ENCODE results near the gene ABCA13.

The ABCA13 gene

DNA sequence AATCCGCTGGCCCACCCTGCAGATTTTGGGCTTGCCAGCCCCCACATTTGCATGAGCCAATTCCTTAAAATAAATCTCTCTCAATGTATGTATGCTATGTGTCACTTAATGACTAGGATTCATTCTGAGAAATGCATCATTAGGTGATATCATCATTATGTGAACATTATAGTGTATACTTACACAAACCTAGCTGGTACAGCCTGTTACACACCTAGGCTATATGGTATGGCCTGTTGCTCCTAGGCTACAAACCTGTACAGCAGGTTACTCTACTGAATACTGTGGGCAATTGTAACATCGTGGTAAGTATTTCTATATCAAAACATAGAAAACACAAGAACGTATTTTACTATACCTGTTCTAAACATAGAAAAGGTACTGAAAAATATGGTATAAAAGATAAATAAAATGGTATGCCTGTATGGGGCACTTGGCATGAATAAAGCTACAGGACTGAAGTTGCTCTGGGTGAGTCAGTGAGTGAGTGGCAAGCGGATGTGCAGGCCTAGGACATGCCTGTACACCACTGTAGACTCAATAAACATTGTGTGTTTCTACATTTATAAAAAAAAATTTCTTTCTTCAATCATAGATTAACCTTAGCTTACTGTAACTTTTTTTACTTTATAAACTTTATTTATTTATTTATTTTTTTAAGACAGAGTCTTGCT is 135.9 kb downstream of the ABCA13 start:
- no peak for TF ChIP-seq FOXM1 (IDR thresholded peaks at IDR 0.05; ENCODE audit: borderline replicate concordance)
- TF ChIP-seq, protein P1, sequence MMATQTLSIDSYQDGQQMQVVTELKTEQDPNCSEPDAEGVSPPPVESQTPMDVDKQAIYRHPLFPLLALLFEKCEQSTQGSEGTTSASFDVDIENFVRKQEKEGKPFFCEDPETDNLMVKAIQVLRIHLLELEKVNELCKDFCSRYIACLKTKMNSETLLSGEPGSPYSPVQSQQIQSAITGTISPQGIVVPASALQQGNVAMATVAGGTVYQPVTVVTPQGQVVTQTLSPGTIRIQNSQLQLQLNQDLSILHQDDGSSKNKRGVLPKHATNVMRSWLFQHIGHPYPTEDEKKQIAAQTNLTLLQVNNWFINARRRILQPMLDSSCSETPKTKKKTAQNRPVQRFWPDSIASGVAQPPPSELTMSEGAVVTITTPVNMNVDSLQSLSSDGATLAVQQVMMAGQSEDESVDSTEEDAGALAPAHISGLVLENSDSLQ (IDR thresholded peaks at IDR 0.05), result no peak
- no peak for TF ChIP-seq FOXK2 (IDR thresholded peaks at IDR 0.05)
- no peak for TF ChIP-seq SUZ12 (IDR thresholded peaks at IDR 0.05)
- no peak for TF ChIP-seq ARNT (IDR thresholded peaks at IDR 0.05)
- no peak for TF ChIP-seq CTBP1 (IDR thresholded peaks at IDR 0.05; ENCODE audit: borderline replicate concordance)
- TF ChIP-seq HDGF (IDR thresholded peaks at IDR 0.05; ENCODE audit: borderline replicate concordance), result no peak
- POLR2A ChIA-PET, result no interaction called here
- CTCF ChIA-PET, result no interaction called here
- no peak for DNase-seq (ENCODE audit: extremely low spot score)

DNA sequence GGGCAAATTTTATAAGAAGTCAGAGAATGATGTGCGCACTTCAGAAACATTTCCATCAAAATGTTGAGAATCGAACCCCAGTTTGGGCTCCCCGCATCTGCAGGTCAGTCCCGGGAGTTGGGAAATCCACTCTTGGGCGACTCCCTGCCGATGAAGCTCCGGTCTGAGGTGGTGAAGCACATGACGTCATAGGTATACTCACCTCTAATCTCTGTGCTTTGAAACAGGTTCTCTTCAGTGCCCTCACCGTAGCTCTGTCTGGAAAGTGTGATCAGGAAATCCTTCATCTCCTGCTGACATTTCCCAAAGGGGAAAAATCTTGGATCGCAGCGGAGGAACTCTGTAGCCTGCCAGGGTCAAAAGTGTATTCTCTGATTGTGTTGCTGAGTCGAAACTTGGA is 138.5 kb downstream of the ABCA13 start:
- ChIA-PET CTCF (no interaction called here), POLR2A (no interaction called here)
- TF ChIP-seq SP1 (IDR thresholded peaks at IDR 0.05), result no peak
- DNase-seq (ENCODE audit: extremely low spot score), result no peak

DNA sequence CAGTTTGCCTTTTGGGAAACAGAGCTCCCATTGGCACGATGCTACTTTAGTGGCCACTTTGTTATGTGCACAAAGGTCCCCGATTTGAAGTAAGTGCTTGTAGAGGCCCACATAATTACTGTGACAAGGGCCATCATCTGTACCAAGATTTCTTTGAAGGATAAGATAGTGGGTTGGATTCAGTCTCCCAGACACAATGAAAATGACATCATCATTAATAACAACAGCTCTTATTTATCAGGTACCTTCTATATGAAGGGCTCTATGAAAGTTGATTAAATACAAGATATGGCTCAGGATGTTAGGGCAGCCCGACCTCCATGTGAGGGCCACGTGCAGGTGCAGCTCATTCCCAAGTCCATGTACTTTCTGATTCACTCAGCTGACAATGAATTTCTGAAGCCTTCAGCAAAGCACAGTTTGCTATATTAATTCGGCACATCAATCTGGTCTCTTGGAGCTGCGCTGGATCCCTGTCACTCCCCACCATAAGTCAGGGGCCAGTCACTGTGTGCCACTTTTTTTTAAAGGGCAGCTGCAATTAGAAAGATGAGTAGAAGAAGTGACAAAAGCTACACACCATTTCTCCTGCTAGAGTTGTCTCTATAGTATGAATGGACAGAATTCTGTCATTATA is 140.3 kb downstream of the ABCA13 start:
- CTCF ChIA-PET, result interaction anchor here (0.6 kb wide), 1 partner anchor 10 kb away, joined by 4 read pairs; no protein-coding TSS in a partner anchor
- DNase-seq (ENCODE audit: extremely low spot score), result no peak
- TF ChIP-seq, protein P1 (IDR thresholded peaks at IDR 0.05), result no peak
- TF ChIP-seq FOXA1 (IDR thresholded peaks at IDR 0.05), result no peak
- TF ChIP-seq L3MBTL2 (conservative IDR thresholded peaks at IDR 0.05), result no peak
- no peak for TF ChIP-seq SUZ12 (IDR thresholded peaks at IDR 0.05)
- POLR2A ChIA-PET, result no interaction called here

DNA sequence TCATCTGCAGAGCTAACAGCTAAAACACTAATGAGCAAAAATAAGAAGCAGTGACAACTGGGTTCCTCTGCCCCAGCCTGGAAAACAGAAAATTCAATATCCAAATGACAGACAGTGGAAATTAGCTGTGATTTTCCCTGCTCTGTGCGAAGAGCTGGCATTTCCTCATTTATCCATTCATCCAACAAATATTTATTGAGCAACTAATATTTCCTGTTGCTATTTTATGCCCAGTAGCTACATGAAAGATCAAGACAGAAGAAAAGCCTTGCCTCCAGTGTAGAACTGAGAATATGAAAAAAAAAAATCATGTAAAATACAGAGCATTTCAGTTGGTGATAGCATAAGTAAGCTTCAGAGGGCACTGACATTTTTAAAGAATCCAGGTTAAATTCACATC is 140.9 kb downstream of the ABCA13 start:
- no peak for TF ChIP-seq ZNF384 (IDR thresholded peaks at IDR 0.05)
- TF ChIP-seq ARNT (IDR thresholded peaks at IDR 0.05), result no peak
- TF ChIP-seq SUZ12 (IDR thresholded peaks at IDR 0.05), result no peak
- TF ChIP-seq BHLHE40 (IDR thresholded peaks at IDR 0.05; ENCODE audit: borderline replicate concordance), result no peak
- TF ChIP-seq HDGF (IDR thresholded peaks at IDR 0.05; ENCODE audit: borderline replicate concordance), result no peak
- TF ChIP-seq, protein P1 (IDR thresholded peaks at IDR 0.05), result no peak
- ChIA-PET CTCF (no interaction called here), POLR2A (no interaction called here)
- no peak for DNase-seq (ENCODE audit: extremely low spot score)

DNA sequence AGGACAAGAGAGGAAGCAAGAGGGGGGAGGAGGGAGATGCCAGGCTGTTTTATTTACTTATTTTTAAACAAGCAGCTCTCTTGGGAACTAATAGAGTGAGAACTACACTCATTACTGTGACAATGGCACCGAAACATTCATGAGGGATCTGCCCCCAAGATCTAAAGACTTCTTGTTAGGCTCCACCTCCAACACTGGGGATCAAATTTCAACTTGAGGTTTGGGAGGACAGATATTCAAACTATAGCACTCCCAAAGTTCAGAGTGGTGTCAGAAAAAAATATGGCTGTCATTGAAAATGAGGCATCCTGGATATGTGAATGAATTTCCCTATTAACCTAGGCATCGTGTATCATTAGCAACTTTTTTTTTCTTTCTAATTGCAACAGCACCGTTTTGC is 145.5 kb downstream of the ABCA13 start:
- TF ChIP-seq ARNT (IDR thresholded peaks at IDR 0.05), result no peak
- ChIA-PET POLR2A (no interaction called here), CTCF (no interaction called here)
- DNase-seq (ENCODE audit: extremely low spot score), result no peak

DNA sequence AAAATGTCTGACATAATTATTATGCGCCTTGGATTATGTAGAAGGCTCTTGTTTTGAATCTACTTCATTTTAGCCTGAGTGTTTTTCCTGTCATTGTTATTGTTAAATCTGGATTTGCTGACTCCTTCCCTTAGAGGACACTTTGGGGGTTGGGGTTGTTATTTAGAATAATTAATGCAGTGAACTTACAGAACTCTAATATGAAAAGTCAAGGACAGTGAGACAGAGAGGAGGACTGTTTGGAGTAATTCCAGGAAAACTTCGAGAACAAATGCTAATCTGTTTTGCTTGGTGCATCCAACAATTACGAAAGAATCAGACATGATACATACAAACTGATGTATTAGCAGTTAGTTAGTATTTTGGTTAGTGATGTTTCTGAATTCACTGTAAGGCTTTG is 146.1 kb downstream of the ABCA13 start:
- CTCF ChIA-PET, result no interaction called here

DNA sequence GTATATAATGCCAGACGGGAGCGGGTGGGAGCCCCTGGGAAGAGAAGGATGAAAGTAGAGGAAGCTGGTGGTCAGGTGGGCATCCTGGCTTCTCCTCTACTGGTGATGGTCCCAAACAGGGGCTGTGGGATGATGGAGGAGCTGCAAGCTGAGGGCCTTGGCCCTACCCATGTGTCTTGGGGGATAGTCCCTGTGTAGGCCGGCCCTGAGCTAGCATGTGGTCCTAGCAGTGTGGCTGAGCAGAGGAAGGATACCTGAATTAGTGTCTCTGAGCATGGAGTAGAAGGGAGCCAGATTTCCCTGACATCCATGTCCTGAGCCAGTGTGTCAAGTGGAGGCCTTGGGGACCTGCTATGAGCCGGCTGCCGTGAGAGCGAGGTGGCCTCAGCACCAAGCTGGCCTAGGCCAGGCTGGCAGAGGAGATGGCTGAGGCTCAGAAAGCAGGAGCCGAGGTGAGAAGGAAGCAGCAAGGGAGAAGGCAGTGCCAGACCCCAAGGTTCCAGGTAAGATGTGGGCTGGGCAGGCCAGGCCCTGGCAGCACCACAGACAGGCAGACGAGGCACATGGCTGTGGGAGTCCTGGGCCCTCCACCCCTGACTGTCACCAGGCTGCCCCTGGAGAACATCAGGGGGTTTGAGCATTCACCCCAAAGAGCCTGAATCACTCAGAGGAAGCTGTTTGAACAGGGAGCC is 150.2 kb downstream of the ABCA13 start:
- TF ChIP-seq BHLHE40 (IDR thresholded peaks at IDR 0.05; ENCODE audit: borderline replicate concordance), result no peak
- TF ChIP-seq SUZ12 (IDR thresholded peaks at IDR 0.05), result no peak
- no peak for TF ChIP-seq LEF1 (IDR thresholded peaks at IDR 0.05; ENCODE audit: borderline replicate concordance)
- no peak for TF ChIP-seq ELF4 (IDR thresholded peaks at IDR 0.05)
- no peak for TF ChIP-seq TARDBP (IDR thresholded peaks at IDR 0.05)
- TF ChIP-seq ZNF384 (IDR thresholded peaks at IDR 0.05), result no peak
- no peak for TF ChIP-seq FOXM1 (IDR thresholded peaks at IDR 0.05; ENCODE audit: borderline replicate concordance)
- TF ChIP-seq, protein P1 (IDR thresholded peaks at IDR 0.05), result no peak
- TF ChIP-seq L3MBTL2 (conservative IDR thresholded peaks at IDR 0.05), result no peak
- no peak for TF ChIP-seq HDGF (IDR thresholded peaks at IDR 0.05; ENCODE audit: borderline replicate concordance)
- no peak for TF ChIP-seq SP1 (IDR thresholded peaks at IDR 0.05)
- no peak for TF ChIP-seq NFRKB (IDR thresholded peaks at IDR 0.05)
- TF ChIP-seq FOXA1 (IDR thresholded peaks at IDR 0.05), result no peak
- TF ChIP-seq ARNT (IDR thresholded peaks at IDR 0.05), result no peak
- no peak for DNase-seq (ENCODE audit: extremely low spot score)
- ChIA-PET POLR2A (no interaction called here), CTCF (no interaction called here)

More for the DNA sequence above, 146.1 kb downstream of the ABCA13 start:
- no peak for TF ChIP-seq TARDBP (IDR thresholded peaks at IDR 0.05)
- TF ChIP-seq, protein P1 (IDR thresholded peaks at IDR 0.05), result no peak
- TF ChIP-seq FOXK2 (IDR thresholded peaks at IDR 0.05), result no peak
- TF ChIP-seq NFRKB (IDR thresholded peaks at IDR 0.05), result no peak
- TF ChIP-seq FOXM1 (IDR thresholded peaks at IDR 0.05; ENCODE audit: borderline replicate concordance), result no peak
- no peak for TF ChIP-seq LEF1 (IDR thresholded peaks at IDR 0.05; ENCODE audit: borderline replicate concordance)
- no peak for TF ChIP-seq ZNF384 (IDR thresholded peaks at IDR 0.05)
- no peak for TF ChIP-seq BHLHE40 (IDR thresholded peaks at IDR 0.05; ENCODE audit: borderline replicate concordance)
- POLR2A ChIA-PET, result no interaction called here
- DNase-seq (ENCODE audit: extremely low spot score), result no peak
